ENCODE measurements around the gene COPB2.

DNA sequence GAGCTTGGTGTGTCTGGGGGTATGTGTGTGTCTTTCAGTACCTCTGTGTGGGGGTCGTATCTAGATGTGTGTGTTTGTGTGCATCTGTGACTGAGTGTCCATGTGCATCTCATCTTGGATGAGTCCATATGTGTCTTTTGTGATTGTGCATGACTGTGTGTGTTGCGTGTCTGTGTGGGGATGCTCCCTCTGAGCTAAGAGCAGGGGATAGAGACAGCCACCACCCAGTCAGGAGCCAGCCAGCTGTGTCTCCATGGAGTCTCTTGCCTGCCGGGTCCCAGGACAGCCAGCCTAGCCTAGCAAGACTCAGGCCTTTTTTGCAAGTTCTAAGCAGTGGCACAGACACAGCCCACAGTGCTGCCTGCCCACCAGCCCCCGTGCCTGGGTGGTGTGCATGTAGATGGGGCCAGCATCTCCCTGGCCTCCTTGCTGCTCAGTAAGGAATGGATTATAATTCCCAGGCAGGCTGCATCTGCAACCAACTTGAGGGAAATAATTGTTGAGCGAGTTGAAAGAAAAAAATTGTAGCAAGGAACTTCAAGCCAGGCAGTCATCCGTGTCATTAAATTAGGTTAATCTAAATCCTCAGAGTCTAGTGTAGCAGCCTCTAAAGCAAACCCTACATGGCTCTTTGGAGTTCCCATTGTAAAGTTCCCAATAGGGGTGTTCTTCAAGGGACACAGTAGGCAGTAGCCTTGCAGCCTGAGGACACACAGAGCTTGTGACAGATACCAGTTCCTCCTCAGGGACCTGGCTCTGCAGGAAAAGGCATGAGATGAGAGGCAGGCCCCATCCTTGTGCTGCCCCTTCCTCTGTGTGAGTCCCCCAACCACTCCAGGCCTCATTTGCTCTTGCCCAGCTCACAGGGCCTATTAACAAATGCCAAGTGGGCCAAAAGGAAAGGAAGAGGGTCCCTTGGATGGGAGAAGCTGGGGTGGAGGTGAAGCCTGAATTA is 81.6 kb downstream of the COPB2 start:
- no peak for TF ChIP-seq POLR2AphosphoS5 (IDR thresholded peaks at IDR 0.05; ENCODE audit: low read depth, low read length)
- TF ChIP-seq POLR2A (IDR thresholded peaks at IDR 0.05; ENCODE audit: low read depth, low read length): no peak
- no peak for TF ChIP-seq TAF1 (IDR thresholded peaks at IDR 0.05; ENCODE audit: low read depth, low read length)
- TF ChIP-seq POU2F2 (IDR thresholded peaks at IDR 0.05; ENCODE audit: low read depth, low read length): no peak
